GM23338 (cell line): ENCODE data around the gene DNAJC27. TPM values are rescaled to one million over a fixed set of nuclear protein-coding genes. Genes with fewer than 3 reads are reported as not detected.

Experiments
- ATAC-seq: fragments of 200-7000 bp; cut with Tn5 transposase; 3 replicates; pipeline ENCODE4 v1.9.1; 2020
- DNase-seq: peaks from one replicate; pipeline ENCODE4 v3.0.0-alpha.2; 2015; ENCODE audit warnings: low spot score
- H2AFZ ChIP-seq: fragments of 200-600 bp; sonication (generic); 2 replicates; pipeline ENCODE4 v1.8.0; 2016; ENCODE audit warnings: antibody characterized with exemption, mild to moderate bottlenecking, moderate library complexity
- H3F3A ChIP-seq: fragments of 200-600 bp; sonication (generic); replicated peaks from 2 replicates; pipeline ENCODE4 v1.8.0; 2017; ENCODE audit warnings: antibody characterized with exemption, mixed run types, low read depth
- H3K27ac ChIP-seq: fragments of 200-600 bp; sonication (generic); 2 replicates; pipeline ENCODE4 v1.6.1; 2016; ENCODE audit warnings: low read depth
- H3K27me3 ChIP-seq: fragments of 200-600 bp; sonication (generic); 2 replicates; pipeline ENCODE4 v1.8.0; 2016; ENCODE audit warnings: mild to moderate bottlenecking, mixed run types, moderate library complexity; ENCODE audit not compliant: insufficient read depth
- H3K36me3 ChIP-seq: fragments of 200-600 bp; sonication (generic); 2 replicates; pipeline ENCODE4 v1.8.0; 2016; ENCODE audit warnings: mild to moderate bottlenecking; ENCODE audit not compliant: insufficient read depth
- H3K4me1 ChIP-seq: fragments of 200-600 bp; sonication (generic); 2 replicates; pipeline ENCODE4 v1.8.0; 2016; ENCODE audit warnings: mild to moderate bottlenecking, moderate library complexity; ENCODE audit not compliant: insufficient read depth
- H3K4me2 ChIP-seq: fragments of 200-600 bp; sonication (generic); 2 replicates; pipeline ENCODE4 v1.7.1; 2017; ENCODE audit warnings: mixed run types
- H3K4me3 ChIP-seq: fragments of 200-600 bp; sonication (generic); 2 replicates; pipeline ENCODE4 v1.6.1; 2016; ENCODE audit warnings: mixed run types
- H3K79me2 ChIP-seq: fragments of 200-600 bp; sonication (generic); replicated peaks from 2 replicates; pipeline ENCODE4 v1.8.0; 2017; ENCODE audit warnings: mild to moderate bottlenecking; ENCODE audit not compliant: insufficient read depth
- H3K9me2 ChIP-seq: fragments of 200-600 bp; sonication (generic); 2 replicates; pipeline ENCODE4 v1.8.0; 2017; ENCODE audit not compliant: insufficient read depth
- H4K20me1 ChIP-seq: fragments of 200-600 bp; sonication (generic); replicated peaks from 2 replicates; pipeline ENCODE4 v1.8.0; 2017; ENCODE audit warnings: mild to moderate bottlenecking; ENCODE audit not compliant: insufficient read depth
- H3K27ac Mint-ChIP-seq: 2 replicates; pipeline ENCODE4 v1.8.0; 2020; ENCODE audit warnings: inconsistent platforms, mild to moderate bottlenecking, moderate library complexity, mixed read lengths
- H3K27me3 Mint-ChIP-seq: 3 replicates; pipeline ENCODE4 v1.8.0; 2022; ENCODE audit warnings: low read depth, mild to moderate bottlenecking, moderate library complexity, mixed read lengths, inconsistent platforms; ENCODE audit not compliant: insufficient read depth, poor library complexity
- H3K36me3 Mint-ChIP-seq: 3 replicates; pipeline ENCODE4 v1.8.0; 2021; ENCODE audit warnings: low read depth, mild to moderate bottlenecking, inconsistent platforms, moderate library complexity, mixed read lengths
- H3K4me1 Mint-ChIP-seq: 3 replicates; pipeline ENCODE4 v1.8.0; 2020; ENCODE audit warnings: mild to moderate bottlenecking, inconsistent platforms, mixed read lengths
- H3K4me3 Mint-ChIP-seq: 3 replicates; pipeline ENCODE4 v1.8.0; 2021; ENCODE audit warnings: moderate library complexity, mild to moderate bottlenecking, inconsistent platforms, mixed read lengths
- H3K9me3 Mint-ChIP-seq: 3 replicates; pipeline ENCODE4 v1.8.0; 2020; ENCODE audit warnings: moderate library complexity, mild to moderate bottlenecking, inconsistent platforms, mixed read lengths
- CTCF ChIP-seq, 2 experiments: fragments of 200-600 bp in 1 of 2; sonication (generic) in 1 of 2; conservative IDR thresholded peaks; 2 replicates each; pipeline versions ENCODE4 v1.5.1 to v1.6.1; 2016 to 2017; ENCODE audit warnings: antibody characterized with exemption in 2 of 2, low read depth in 2 of 2, mild to moderate bottlenecking in 2 of 2, moderate library complexity in 1 of 2
- EZH2phosphoT487 ChIP-seq: fragments of 200-600 bp; sonication (generic); IDR thresholded peaks from one replicate; pipeline ENCODE4 v1.8.1; 2018; ENCODE audit warnings: antibody characterized with exemption; ENCODE audit not compliant: unreplicated experiment
- JUNB ChIP-seq: IDR thresholded peaks from one replicate; pipeline ENCODE4 v1.6.1; 2016; ENCODE audit warnings: antibody characterized with exemption; ENCODE audit not compliant: unreplicated experiment
- NANOG ChIP-seq: IDR thresholded peaks from 2 replicates; pipeline ENCODE4 v1.6.1; 2016; ENCODE audit warnings: antibody characterized with exemption, borderline replicate concordance
- POLR2AphosphoS5 ChIP-seq: IDR thresholded peaks from 2 replicates; pipeline ENCODE4 v1.6.1; 2016; ENCODE audit warnings: antibody characterized with exemption, low read depth
- REST ChIP-seq: IDR thresholded peaks from one replicate; pipeline ENCODE4 v1.6.1; 2018; ENCODE audit warnings: antibody characterized with exemption; ENCODE audit not compliant: unreplicated experiment
- ZNF114 ChIP-seq: fragments of 250-450 bp; sonication (Bioruptor Pico); IDR thresholded peaks from 2 replicates; pipeline ENCODE4 v1.5.0; 2020; ENCODE audit warnings: mild to moderate bottlenecking, moderate library complexity
- ZNF331 ChIP-seq: fragments of 250-450 bp; sonication (Bioruptor Pico); IDR thresholded peaks from 2 replicates; pipeline ENCODE4 v1.5.0; 2020; ENCODE audit warnings: low read depth, mild to moderate bottlenecking, moderate library complexity
- polyA plus RNA-seq: library from polyadenylated mRNA; unstranded; fragments of >200 nt; fragmentation: Nextera tagmentation; extraction: Ambion mirVana; gene quantifications from 2 replicates; pipeline ENCODE4 v1.2.1, GENCODE V29; 2016
- total RNA-seq: library from RNA; depleted of rRNA; stranded (reverse); fragments of >200 nt; shearing (Covaris generic); gene quantifications from 2 replicates; pipeline ENCODE4 v1.2.3, GENCODE V29; 2014
- TF ChIP-seq, protein P1 (sequence below): IDR thresholded peaks from 2 replicates; pipeline ENCODE4 v1.6.1; 2016; ENCODE audit warnings: antibody characterized with exemption

DNAJC27 gene
- total and polyA plus RNA-seq, 2 experiments from 2014 or later, result 2.4 to 2.6 TPM

DNA sequence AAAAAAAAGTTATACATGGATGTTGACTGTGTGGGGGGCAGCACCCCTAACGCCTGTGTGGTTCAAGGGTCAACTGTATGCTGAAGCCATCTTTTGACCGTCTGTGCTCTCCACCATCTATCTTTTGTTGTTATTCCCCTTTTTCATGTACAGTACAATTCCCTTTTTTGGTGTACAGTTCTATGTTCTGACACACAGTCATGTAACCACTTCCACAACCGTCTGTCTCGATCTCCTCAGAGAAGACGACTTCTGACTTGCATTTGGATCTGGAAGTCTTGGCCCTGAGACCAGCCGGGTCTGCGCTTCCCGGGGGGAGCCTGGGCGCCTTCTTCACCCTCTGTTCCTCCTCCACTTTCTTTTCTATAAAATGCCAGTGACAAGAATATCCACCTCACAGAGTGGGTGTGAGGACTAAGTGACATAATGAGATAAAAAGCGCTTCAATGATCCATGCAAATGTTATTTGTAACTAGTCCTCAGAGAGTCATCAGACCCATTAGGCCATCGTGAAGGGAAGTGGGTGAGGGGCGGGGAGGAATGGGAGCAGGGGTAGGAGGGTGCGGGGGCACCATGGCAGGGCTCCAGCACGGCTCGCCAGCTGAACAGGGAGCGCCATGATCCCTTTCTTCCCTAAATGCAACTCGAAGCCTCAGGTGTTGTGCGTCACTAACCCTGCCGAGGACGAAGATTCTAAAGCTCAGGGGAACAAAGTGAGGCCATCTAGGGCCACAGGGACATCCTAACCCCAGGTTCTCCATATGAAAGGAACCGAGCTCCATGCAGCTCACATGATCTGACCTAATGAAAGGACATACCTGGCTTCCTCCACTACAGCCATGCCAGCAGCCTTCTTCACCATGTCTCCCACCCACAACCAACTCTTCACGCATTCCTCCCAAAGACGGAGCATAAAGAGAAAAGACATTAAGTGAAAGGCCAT lies 68.3 kb downstream of the DNAJC27 start (continued):
- no peak for TF ChIP-seq REST
- TF ChIP-seq NANOG, result no peak

DNA sequence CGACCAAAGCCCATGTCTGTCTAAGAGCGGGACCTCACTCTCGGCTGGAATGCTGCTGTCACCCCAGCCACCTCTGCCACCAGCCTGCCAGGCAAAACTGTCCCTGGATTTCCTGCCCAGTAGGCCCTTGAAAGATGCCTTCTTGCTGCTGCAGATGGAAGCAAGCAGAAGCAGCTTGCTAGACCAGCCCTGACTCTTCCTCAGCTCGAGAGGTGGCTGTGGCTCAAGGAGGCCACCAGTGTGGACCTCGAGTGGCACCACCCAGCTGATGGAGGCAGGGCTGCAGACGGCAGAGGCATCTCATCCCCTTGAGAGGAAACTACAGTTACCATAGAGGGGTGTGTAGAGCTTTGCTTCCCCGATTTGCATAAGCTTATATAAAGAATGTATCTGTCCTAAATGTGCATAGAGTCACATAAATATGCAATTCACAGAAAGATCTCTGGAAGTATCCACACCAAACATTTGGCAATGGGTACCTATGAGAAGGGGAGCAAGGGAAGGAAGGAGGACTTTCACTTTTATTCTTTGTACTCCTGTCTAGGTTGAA lies 72.3 kb downstream of the DNAJC27 start:
- Histone ChIP-seq H3K36me3 (peaks cover 8% of the 10 kb centered on the region), H3K4me1 (no peaks in the 10 kb centered on the region), H3K27ac (no peak overlapping the region), H2AFZ (no peak overlapping the region), H3K27me3 (no peaks in the 10 kb centered on the region), H3F3A (no peaks in the 10 kb centered on the region), H3K79me2 (no peaks in the 10 kb centered on the region; the same call in 1 of the 2 replicates), H4K20me1 (no peaks in the 10 kb centered on the region; the same call in 1 of the 2 replicates), H3K4me2 (no peak overlapping the region), H3K4me3 (no peak overlapping the region), H3K9me2 (no peaks in the 10 kb centered on the region)
- H3K4me1 Mint-ChIP-seq, result peaks cover 15% of the 10 kb centered on the region
- H3K36me3 Mint-ChIP-seq, result peaks cover 63% of the 10 kb centered on the region
- no peak overlapping the region for H3K27ac Mint-ChIP-seq
- no peak for DNase-seq
- no peak overlapping the region; the same call in 2 of the 3 replicates for H3K4me3 Mint-ChIP-seq
- no peak for TF ChIP-seq REST
- TF ChIP-seq, protein P1, sequence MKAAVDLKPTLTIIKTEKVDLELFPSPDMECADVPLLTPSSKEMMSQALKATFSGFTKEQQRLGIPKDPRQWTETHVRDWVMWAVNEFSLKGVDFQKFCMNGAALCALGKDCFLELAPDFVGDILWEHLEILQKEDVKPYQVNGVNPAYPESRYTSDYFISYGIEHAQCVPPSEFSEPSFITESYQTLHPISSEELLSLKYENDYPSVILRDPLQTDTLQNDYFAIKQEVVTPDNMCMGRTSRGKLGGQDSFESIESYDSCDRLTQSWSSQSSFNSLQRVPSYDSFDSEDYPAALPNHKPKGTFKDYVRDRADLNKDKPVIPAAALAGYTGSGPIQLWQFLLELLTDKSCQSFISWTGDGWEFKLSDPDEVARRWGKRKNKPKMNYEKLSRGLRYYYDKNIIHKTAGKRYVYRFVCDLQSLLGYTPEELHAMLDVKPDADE, result no peak
- TF ChIP-seq ZNF331, result no peak
- no peak for TF ChIP-seq NANOG
- TF ChIP-seq CTCF (conservative IDR thresholded peaks at IDR 0.05; ENCODE audit: low read depth in 2 of 2), result no peak
- no peak for TF ChIP-seq EZH2phosphoT487
- no peak for TF ChIP-seq ZNF114
- no peak for TF ChIP-seq POLR2AphosphoS5
- no peak for TF ChIP-seq JUNB
- H3K9me3 Mint-ChIP-seq, result peaks cover 29% of the 10 kb centered on the region
- peaks cover 11% of the 10 kb centered on the region for H3K27me3 Mint-ChIP-seq
- no peak for ATAC-seq
